GM12891 (cell line): ENCODE data around the gene HLCS.

Experiments used
- PAX5 ChIP-seq: IDR thresholded peaks from 2 replicates; pipeline ENCODE4 v1.6.1; 2011; ENCODE audit warnings: low read length, moderate library complexity, mild to moderate bottlenecking; ENCODE audit not compliant: insufficient read depth, severe bottlenecking
- POLR2A ChIP-seq: IDR thresholded peaks from 2 replicates; pipeline ENCODE4 v1.6.1; 2011; ENCODE audit warnings: low read depth, low read length, control low read depth
- POLR2AphosphoS5 ChIP-seq: IDR thresholded peaks from 2 replicates; pipeline ENCODE4 v1.6.1; 2011; ENCODE audit warnings: low read depth, low read length, control low read depth
- POU2F2 ChIP-seq: IDR thresholded peaks from 2 replicates; pipeline ENCODE4 v1.6.1; 2011; ENCODE audit warnings: low read depth, mild to moderate bottlenecking, control low read depth, low read length, moderate library complexity
- SPI1 ChIP-seq: IDR thresholded peaks from 2 replicates; pipeline ENCODE4 v1.6.1; 2011; ENCODE audit warnings: low read depth, low read length, control low read depth
- TAF1 ChIP-seq: IDR thresholded peaks from 2 replicates; pipeline ENCODE4 v1.6.1; 2011; ENCODE audit warnings: low read depth, low read length, control low read depth

- TF ChIP-seq POLR2A (no peak), POLR2AphosphoS5 (no peak), PAX5 (no peak), SPI1 (no peak), TAF1 (no peak), POU2F2 (no peak)
These were observed 74.8 kb downstream of the HLCS start for GRCh38 chr21:36891692-36892091.
